Measurements from ENCODE around the gene ABHD14A.
A peak's percentile ranks its signal among the peaks of the same experiment; 100 is the strongest.

DNA sequence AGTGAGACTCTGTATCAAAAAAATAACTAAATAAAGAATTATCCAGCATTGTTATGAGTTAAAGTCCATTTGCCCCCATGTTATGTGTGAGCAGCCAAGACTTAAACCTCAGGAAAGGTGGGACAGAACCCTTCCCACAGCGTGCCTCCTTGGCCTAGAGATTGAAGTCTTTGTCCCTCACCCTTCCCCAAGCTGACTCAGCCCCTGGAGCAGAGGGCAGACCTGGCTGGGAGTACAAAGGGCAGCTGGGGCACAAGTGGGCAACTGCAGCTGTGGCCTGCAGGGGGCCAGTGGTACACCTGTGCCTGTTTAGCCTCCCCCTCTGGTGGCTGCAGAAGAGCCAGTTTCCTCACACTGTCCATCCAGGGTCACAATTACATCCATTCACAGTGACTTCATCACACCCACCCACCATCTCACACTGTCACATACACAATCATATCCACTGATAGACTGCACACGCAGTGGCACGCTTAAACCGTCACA is 7.5 kb downstream of the ABHD14A start:
- TF ChIP-seq, protein P1, sequence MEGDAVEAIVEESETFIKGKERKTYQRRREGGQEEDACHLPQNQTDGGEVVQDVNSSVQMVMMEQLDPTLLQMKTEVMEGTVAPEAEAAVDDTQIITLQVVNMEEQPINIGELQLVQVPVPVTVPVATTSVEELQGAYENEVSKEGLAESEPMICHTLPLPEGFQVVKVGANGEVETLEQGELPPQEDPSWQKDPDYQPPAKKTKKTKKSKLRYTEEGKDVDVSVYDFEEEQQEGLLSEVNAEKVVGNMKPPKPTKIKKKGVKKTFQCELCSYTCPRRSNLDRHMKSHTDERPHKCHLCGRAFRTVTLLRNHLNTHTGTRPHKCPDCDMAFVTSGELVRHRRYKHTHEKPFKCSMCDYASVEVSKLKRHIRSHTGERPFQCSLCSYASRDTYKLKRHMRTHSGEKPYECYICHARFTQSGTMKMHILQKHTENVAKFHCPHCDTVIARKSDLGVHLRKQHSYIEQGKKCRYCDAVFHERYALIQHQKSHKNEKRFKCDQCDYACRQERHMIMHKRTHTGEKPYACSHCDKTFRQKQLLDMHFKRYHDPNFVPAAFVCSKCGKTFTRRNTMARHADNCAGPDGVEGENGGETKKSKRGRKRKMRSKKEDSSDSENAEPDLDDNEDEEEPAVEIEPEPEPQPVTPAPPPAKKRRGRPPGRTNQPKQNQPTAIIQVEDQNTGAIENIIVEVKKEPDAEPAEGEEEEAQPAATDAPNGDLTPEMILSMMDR (IDR thresholded peaks at IDR 0.05) = peak in 1 of 3 donors; percentile 40
- no peak for TF ChIP-seq POLR2A (IDR thresholded peaks at IDR 0.05)

Data from lower leg skin (tissue), 3 donors.